GM08714 (cell line): ENCODE measurements around the gene MEA1.
A peak's percentile ranks its signal among the peaks of the same experiment; 100 is the strongest.

ENCODE experiments used
- H3K4me3 ChIP-seq: fragments of 200-500 bp; sonication (Bioruptor generic); 2 replicates; pipeline ENCODE4 v1.5.1; 2014; ENCODE audit warnings: mild to moderate bottlenecking, low read length, inconsistent platforms
- ZNF274 ChIP-seq: IDR thresholded peaks from 2 replicates; pipeline ENCODE4 v1.6.1; 2012; ENCODE audit warnings: mild to moderate bottlenecking, low read depth, low read length

MEA1 gene

DNA sequence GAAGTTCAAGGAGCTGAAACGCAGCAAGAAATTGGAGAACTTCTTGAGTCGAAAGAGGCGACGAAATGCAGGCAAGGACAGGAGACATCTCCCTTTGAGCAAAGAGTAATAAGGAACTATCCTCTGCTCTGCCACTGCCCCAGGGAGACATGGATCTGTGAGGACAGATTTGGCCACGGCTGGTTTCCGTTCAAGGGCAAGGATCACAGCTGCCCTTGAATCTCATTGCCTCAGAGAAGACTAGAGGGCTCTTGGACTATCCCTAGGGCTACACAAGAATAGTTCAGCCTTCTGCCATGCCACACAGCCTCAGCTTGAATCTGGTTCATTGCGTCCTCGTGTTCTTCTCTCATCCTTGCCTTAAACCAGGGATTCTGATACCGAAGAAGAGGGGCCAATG lies 15.4 kb upstream of the MEA1 start:
- TF ChIP-seq ZNF274, result no peak
- H3K4me3 ChIP-seq, result no peak overlapping the region

DNA sequence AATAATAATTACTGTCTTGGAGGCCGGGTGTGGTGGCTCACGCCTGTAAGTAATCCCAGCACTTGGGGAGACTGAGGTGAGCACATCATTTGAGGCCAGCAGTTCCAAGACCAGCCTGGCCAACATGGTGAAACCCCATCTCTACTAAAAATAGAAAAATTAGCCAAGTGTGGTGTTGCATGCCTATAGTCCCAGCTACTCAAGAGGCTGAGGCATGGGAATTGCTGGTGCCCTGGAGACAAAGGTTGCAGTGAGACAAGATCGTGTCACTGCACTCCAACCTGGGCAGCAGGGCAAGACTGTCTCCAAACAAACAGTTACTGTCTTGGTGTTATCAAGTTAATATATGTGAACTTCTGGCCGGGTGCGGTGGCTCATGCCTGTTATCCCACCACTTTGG lies 12.6 kb upstream of the MEA1 start:
- H3K4me3 ChIP-seq, result no peak overlapping the region
- no peak for TF ChIP-seq ZNF274

DNA sequence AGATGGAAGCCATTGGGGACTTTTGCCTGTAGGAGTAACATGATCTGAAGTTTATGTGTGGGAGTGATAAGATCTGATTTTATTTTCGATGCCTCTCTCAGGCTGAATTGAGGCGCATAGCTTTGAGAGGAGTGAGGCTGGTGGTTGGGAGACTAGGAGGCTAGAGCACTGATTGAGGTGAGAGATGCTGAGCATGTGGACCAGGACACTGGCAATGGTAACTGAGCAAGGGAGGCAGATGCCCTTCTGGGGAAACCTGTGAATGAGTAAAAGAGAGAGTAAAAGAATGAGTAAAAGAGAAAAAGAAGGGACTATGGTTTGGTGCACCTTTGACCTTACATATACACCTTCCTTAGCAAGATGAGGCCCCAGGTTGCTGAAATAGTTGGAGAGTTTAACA lies 10.7 kb upstream of the MEA1 start:
- H3K4me3 ChIP-seq, result no peak overlapping the region
- TF ChIP-seq ZNF274, result no peak

DNA sequence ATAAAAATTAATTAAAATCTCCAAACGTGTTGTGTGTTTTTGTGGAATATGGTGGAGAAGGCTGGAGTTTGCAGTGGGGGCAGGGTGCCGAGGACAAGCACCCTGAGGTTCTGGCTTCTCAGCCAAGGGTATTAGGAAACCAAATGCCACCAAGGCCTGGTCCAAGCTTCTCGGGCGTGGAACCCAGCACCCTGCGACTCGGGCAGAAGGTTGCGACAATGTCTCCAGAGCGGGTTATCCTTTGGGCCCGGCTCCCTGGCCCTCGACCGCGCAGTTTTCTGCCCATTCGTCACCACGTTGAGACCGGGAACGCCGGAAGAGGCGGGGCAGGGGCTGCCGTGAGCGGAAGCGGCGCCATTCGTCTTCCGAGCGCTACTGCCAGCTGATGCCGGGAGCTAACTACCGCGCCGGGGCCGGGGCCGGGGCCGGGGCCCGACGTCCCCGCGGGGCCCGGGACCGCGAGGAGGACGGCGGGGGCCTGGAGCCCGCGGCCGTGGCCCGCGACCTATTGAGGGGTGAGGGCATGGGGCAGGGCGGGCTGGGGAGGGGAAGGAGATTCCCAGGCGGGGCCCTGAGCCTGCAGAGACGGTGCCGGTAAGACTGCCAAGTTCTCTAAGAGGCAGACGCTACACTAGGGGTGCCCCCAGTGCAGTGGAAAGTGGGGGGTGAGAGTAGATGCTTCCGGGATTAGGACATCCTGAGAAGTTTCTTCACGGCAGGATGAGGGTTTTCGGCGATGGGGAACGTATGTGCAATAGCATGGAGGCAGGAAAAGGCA lies 7.7 kb upstream of the MEA1 start, which contains the start of gene RRP36:
RRP36 (plus strand) TSS at position 354 of the 778 bp plus-strand sequence; CDS start at position 386, 32 bp downstream.
- TF ChIP-seq ZNF274, result no peak
- H3K4me3 ChIP-seq, result peak within 1 kb of the TSS; percentile 88

- H3K4me3 ChIP-seq, result peak overlapping the region; percentile 88; the same call in 1 of the 2 replicates
- TF ChIP-seq ZNF274, result no peak
Observed at GRCh38 chr6:43020847-43021246, 7.1 kb upstream of the MEA1 start.

DNA sequence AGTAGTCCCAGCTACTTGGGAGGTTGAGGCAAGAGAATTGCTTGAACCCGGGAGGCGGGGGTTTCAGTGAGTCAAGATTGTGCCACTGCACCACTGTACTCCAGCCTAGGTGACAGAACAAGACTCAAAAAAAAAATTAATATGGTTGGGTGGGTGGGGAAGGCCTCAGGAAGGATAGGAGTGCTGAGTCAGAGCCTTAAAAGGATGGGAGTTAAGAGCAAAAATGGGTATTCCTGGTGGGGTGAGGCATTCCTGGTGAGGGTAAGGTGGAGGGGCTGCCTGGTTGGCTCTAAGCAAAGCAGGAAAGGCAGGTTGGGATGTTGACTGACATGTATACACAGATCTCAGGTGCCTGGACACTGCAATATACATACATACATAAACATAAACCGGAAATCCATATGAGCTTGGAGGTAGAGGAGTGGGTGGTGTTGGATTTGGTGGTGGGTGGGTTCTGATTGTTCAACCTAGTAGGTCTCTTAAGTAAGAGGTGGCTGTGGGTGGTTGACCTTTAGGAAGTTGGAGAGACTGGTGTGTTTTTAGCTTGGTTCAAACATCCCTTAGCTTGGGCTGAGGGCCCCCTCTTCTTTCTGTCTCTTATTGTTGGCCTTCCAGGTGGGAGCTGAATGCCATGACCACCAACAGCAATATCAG lies 6.4 kb upstream of the MEA1 start:
- H3K4me3 ChIP-seq, result no peak overlapping the region
- no peak for TF ChIP-seq ZNF274

DNA sequence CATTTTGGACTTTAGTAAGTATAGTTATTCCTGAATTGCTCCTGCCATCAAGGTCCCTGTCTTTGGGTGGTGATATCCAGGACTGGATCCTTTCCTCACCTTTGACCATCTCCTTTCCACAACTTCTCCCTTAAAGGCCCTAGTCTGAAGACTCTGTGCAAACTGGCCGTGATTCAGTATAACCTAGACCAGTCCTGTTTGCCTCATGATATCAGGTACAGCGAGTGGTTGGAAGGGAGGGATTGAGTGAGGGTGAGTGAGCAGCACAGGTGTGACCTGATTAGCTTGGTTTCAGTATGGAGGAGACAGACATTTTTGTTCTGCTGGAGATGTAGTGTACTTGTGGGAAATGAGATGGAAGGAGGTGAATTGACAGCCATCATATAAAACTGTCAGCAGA lies 5.4 kb upstream of the MEA1 start:
- no peak for TF ChIP-seq ZNF274
- H3K4me3 ChIP-seq, result no peak overlapping the region

GRCh38 chr6:43016943-43017334 lies 3.2 kb upstream of the MEA1 start:
- TF ChIP-seq ZNF274, result no peak

DNA sequence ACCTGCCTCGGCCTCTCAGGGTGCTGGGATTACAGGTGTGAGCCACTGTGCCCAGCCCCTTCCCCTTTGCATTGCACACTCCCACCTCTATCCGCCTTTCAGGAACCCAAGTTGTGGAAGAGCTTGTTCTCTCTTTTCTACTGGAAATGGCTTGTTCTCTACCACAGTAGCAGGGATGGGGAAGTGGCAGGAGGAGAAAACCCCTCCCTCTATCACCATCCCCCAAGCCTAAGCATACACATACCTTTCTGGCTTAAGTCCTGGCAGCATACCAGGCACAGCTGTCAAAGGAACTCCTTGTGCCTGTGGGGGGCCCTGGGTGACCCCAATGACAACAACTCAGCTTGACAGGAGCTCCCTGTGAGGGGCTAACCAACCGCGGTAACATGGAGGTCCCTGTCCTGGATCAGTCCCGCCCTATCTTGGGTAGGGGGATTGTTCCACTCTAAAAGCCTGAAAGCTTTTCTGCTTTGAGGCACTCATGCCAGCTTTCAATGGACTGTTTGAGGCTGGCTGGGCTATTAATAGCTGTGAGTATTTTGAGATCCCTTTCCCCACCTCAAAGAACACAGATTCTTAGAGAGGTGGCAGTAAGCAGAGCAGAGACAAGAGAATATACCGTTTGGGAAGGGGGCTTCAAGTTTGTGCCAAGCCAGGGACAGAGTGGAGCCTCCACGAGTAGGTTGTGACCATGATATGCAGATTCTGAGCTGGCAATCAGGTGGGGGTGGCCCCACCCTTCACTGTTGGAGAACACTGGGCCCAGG lies 2.6 kb upstream of the MEA1 start:
- no peak overlapping the region for H3K4me3 ChIP-seq
- TF ChIP-seq ZNF274, result no peak

More at GRCh38 chr6:43016943-43017334, 3.2 kb upstream of the MEA1 start:
- no peak overlapping the region for H3K4me3 ChIP-seq

- TF ChIP-seq ZNF274, result no peak
- peak overlapping the region; percentile 96 for H3K4me3 ChIP-seq
Observed at GRCh38 chr6:43014434-43014909, 726 bp upstream of the MEA1 start.

DNA sequence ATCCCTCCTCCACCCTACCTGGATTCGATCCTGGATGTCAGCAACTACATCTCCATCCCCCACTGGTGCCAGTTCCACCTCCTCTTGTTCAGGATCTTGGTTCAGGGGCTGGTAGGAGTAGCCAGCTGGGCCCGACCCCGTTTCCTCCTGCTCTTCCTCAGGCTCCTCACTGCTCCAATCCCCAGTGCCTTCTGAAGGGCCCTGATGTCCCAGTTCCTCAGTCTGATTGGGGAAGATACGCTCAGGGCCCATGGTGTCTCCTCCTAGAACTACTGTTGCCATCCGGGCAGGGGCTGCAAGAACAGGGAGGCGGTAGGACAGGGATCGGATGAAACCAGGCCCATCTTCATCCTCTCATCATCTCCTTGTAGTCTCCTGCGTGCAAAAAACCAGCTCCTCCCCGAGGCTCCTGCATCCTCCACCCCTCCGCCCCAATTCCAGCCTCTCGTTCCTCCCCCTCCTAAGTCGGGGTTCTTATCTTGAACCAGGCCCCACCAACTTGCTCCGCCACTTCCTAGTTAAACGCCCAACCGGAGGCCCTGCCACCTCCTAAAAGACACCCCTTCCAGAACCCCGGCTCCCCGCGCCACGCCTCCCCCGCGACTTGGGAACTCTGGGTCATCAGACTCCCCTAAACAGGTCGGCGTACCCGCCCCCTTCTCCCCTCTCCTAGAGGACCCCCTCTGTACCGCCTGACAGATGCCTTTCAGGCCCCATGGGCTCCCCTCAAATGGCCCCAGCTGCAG lies 476 bp downstream of the MEA1 start:
- peak overlapping the region; percentile 79 for H3K4me3 ChIP-seq
- TF ChIP-seq ZNF274, result no peak

- TF ChIP-seq ZNF274, result no peak
- H3K4me3 ChIP-seq, result peak overlapping the region; percentile 79; the same call in 1 of the 2 replicates
Observed at GRCh38 chr6:43012364-43012763, 1.4 kb downstream of the MEA1 start.

DNA sequence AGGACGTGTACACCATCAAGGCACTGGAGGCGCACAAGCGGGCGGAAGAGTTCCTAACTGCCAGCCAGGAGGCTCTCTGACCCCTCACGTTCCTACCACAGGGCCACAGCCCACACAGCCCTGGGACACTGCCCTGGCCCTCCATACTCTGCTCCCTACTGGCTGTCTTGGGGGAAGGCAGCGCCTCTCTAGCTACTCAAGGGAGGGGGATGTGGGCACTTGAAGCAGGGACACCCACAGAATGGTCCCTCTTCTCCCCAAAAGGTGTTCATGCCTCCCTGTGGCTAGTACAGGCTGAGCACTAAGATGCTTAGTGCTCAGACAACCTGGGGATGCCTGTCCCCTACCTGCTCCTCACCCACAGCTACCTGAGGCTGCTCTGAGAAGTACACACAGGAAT lies 2.5 kb downstream of the MEA1 start:
- TF ChIP-seq ZNF274, result no peak
- H3K4me3 ChIP-seq, result no peak overlapping the region

DNA sequence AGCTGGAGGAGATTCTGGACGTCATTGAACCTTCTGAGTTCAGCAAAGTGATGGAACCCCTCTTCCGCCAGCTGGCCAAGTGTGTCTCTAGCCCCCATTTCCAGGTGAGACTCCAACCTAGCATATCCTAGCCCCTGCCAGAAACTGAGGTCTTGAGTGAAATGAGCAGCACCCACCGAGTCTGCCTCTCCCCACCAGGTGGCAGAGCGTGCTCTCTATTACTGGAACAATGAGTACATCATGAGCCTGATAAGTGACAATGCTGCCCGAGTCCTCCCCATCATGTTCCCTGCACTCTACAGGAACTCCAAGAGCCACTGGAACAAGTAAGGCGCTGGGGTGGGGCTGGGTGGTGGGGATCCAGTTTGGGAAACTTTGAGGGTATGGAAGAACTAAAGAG lies 4.6 kb downstream of the MEA1 start:
- TF ChIP-seq ZNF274, result no peak

GRCh38 chr6:43007126-43007525 lies 6.6 kb downstream of the MEA1 start:
- TF ChIP-seq ZNF274, result no peak
- H3K4me3 ChIP-seq, result no peak overlapping the region

More for the DNA sequence above, 4.6 kb downstream of the MEA1 start:
- no peak overlapping the region for H3K4me3 ChIP-seq
